HUES64 (cell line): ENCODE results near the gene PHKG2.
A peak's percentile ranks its signal among the peaks of the same experiment; 100 is the strongest.

Experiments used
- H3K27ac ChIP-seq: 2 replicates; pipeline ENCODE4 v1.7.0; 2013; ENCODE audit warnings: low read depth, low read length, inconsistent platforms
- H3K27me3 ChIP-seq: 2 replicates; pipeline ENCODE4 v1.6.1; 2013; ENCODE audit warnings: mild to moderate bottlenecking, low read length; ENCODE audit not compliant: insufficient read depth
- H3K36me3 ChIP-seq: 2 replicates; pipeline ENCODE4 v1.6.1; 2013; ENCODE audit warnings: mild to moderate bottlenecking, low read length; ENCODE audit not compliant: insufficient read depth
- H3K4me1 ChIP-seq: 2 replicates; pipeline ENCODE4 v1.6.1; 2013; ENCODE audit warnings: mild to moderate bottlenecking, low read length, moderate library complexity; ENCODE audit not compliant: insufficient read depth
- H3K4me3 ChIP-seq: 2 replicates; pipeline ENCODE4 v1.5.1; 2013; ENCODE audit warnings: mild to moderate bottlenecking, low read length, moderate library complexity
- H3K9ac ChIP-seq: 2 replicates; pipeline ENCODE4 v1.6.1; 2013; ENCODE audit warnings: mild to moderate bottlenecking, low read depth, low read length
- H3K9me3 ChIP-seq: 2 replicates; pipeline ENCODE4 v1.6.1; 2013; ENCODE audit warnings: low read depth, low read length; ENCODE audit not compliant: insufficient read depth
- WGBS: fragments of 150-250, 120-280 bp; methylation state at CpG from one replicate; pipeline ENCODE4 v1.1.7; 2013; ENCODE audit warnings: missing lambda C conversion rate; 5-methylcytosine and 5-hydroxymethylcytosine counted together

The PHKG2 gene

GRCh38 chr16:30728899-30729672 lies 19.1 kb upstream of the PHKG2 start:
- Histone ChIP-seq H3K4me3 (no peak overlapping the region), H3K36me3 (peaks cover 83% of the 10 kb centered on the region), H3K9ac (no peak overlapping the region), H3K27ac (no peak overlapping the region), H3K27me3 (no peaks in the 10 kb centered on the region), H3K9me3 (no peaks in the 10 kb centered on the region), H3K4me1 (peaks cover 6% of the 10 kb centered on the region; the same call in 1 of the 2 replicates)
- whole genome bisulfite sequencing = 91% methylated on average over 17 of the region's 17 CpGs

GRCh38 chr16:30731411-30731810 lies 16.8 kb upstream of the PHKG2 start:
- Histone ChIP-seq H3K4me1 (peaks cover 6% of the 10 kb centered on the region; the same call in 1 of the 2 replicates), H3K9ac (no peak overlapping the region), H3K9me3 (no peaks in the 10 kb centered on the region), H3K27ac (no peak overlapping the region), H3K4me3 (no peak overlapping the region), H3K27me3 (no peaks in the 10 kb centered on the region), H3K36me3 (peaks cover 82% of the 10 kb centered on the region)
- WGBS = 95% methylated on average over 2 of the region's 3 CpGs

- H3K27me3 ChIP-seq = no peaks in the 10 kb centered on the region
- peaks cover 21% of the 10 kb centered on the region for H3K4me1 ChIP-seq
- peaks cover 81% of the 10 kb centered on the region for H3K36me3 ChIP-seq
- no peak overlapping the region for H3K27ac ChIP-seq
- H3K4me3 ChIP-seq = no peak overlapping the region
- H3K9me3 ChIP-seq = no peaks in the 10 kb centered on the region
- 95% methylated on average over 17 of the region's 17 CpGs for WGBS
- no peak overlapping the region for H3K9ac ChIP-seq
Measured at GRCh38 chr16:30736995-30737793, 11.0 kb upstream of the PHKG2 start.

GRCh38 chr16:30737794-30738648 lies 10.2 kb upstream of the PHKG2 start:
- 96% methylated on average over 25 of the region's 25 CpGs for WGBS
- no peak overlapping the region for H3K27ac ChIP-seq
- H3K36me3 ChIP-seq = peaks cover 78% of the 10 kb centered on the region
- no peaks in the 10 kb centered on the region for H3K9me3 ChIP-seq
- H3K4me3 ChIP-seq = no peak overlapping the region
- no peak overlapping the region for H3K9ac ChIP-seq
- peaks cover 21% of the 10 kb centered on the region for H3K4me1 ChIP-seq
- no peaks in the 10 kb centered on the region for H3K27me3 ChIP-seq

GRCh38 chr16:30738984-30739951 lies 9.0 kb upstream of the PHKG2 start:
- Histone ChIP-seq H3K9ac (no peak overlapping the region), H3K36me3 (peaks cover 71% of the 10 kb centered on the region), H3K4me3 (no peak overlapping the region), H3K27ac (no peak overlapping the region), H3K27me3 (no peaks in the 10 kb centered on the region), H3K9me3 (no peaks in the 10 kb centered on the region), H3K4me1 (peaks cover 21% of the 10 kb centered on the region)
- WGBS = 94% methylated on average over 36 of the region's 37 CpGs

- Histone ChIP-seq H3K36me3 (peaks cover 72% of the 10 kb centered on the region), H3K27ac (peak overlapping the region; percentile 45), H3K9ac (peak overlapping the region; percentile 46), H3K4me3 (peak overlapping the region; percentile 42), H3K4me1 (peaks cover 21% of the 10 kb centered on the region), H3K27me3 (no peaks in the 10 kb centered on the region), H3K9me3 (no peaks in the 10 kb centered on the region)
- 81% methylated on average over 8 of the region's 8 CpGs for WGBS
Measured at GRCh38 chr16:30740364-30741251, 7.6 kb upstream of the PHKG2 start.

- Histone ChIP-seq H3K4me3 (peak overlapping the region; percentile 42; the same call in 1 of the 2 replicates), H3K9ac (peak overlapping the region; percentile 46; the same call in 1 of the 2 replicates), H3K9me3 (no peaks in the 10 kb centered on the region), H3K36me3 (peaks cover 63% of the 10 kb centered on the region), H3K4me1 (peaks cover 21% of the 10 kb centered on the region), H3K27me3 (no peaks in the 10 kb centered on the region), H3K27ac (peak overlapping the region; percentile 45; the same call in 1 of the 2 replicates)
- WGBS = 90% methylated on average over 6 of the region's 6 CpGs
Measured at GRCh38 chr16:30741461-30741914, 6.7 kb upstream of the PHKG2 start.

GRCh38 chr16:30743716-30744115 lies 4.5 kb upstream of the PHKG2 start:
- Histone ChIP-seq H3K4me1 (peaks cover 21% of the 10 kb centered on the region), H3K36me3 (peaks cover 41% of the 10 kb centered on the region), H3K9ac (no peak overlapping the region), H3K9me3 (no peaks in the 10 kb centered on the region), H3K4me3 (no peak overlapping the region), H3K27me3 (no peaks in the 10 kb centered on the region), H3K27ac (no peak overlapping the region)
- 94% methylated on average over 11 of the region's 11 CpGs for WGBS

GRCh38 chr16:30744183-30744582 lies 4.0 kb upstream of the PHKG2 start:
- Histone ChIP-seq H3K27ac (no peak overlapping the region), H3K9ac (no peak overlapping the region), H3K27me3 (no peaks in the 10 kb centered on the region), H3K4me1 (peaks cover 21% of the 10 kb centered on the region), H3K4me3 (no peak overlapping the region), H3K9me3 (no peaks in the 10 kb centered on the region), H3K36me3 (peaks cover 36% of the 10 kb centered on the region)
- 91% methylated on average over 1 of the region's 2 CpGs for WGBS
